Mononuclear cell (primary cell): ENCODE results near the gene CTNNA2. TPM values are rescaled to one million over a fixed set of nuclear protein-coding genes. Genes with fewer than 3 reads are reported as not detected.

Source experiments
- H3K27me3 ChIP-seq: 2 replicates; pipeline ENCODE4 v1.6.0; 2011; ENCODE audit warnings: low read length, control low read depth; ENCODE audit not compliant: insufficient read depth
- H3K4me1 ChIP-seq: 2 replicates; pipeline ENCODE4 v1.5.1; 2011; ENCODE audit warnings: mild to moderate bottlenecking, low read length, control low read depth; ENCODE audit not compliant: insufficient read depth
- H3K4me3 ChIP-seq: 2 replicates; pipeline ENCODE4 v1.5.1; 2011; ENCODE audit warnings: mild to moderate bottlenecking, low read length, moderate library complexity
- H3K9me3 ChIP-seq: 2 replicates; pipeline ENCODE4 v1.5.1; 2011; ENCODE audit warnings: low read depth, mild to moderate bottlenecking, control low read depth, low read length
- total RNA-seq: library from RNA; depleted of rRNA; stranded (reverse); fragments of >200 nt; gene quantifications from one replicate; pipeline ENCODE4 v1.2.3, GENCODE V29; 2012

Gene CTNNA2
- total RNA-seq, 1 donor: not detected

- Histone ChIP-seq H3K27me3 (no peaks in the 10 kb centered on the region), H3K4me3 (no peak overlapping the region), H3K9me3 (no peaks in the 10 kb centered on the region), H3K4me1 (no peaks in the 10 kb centered on the region)
Observed at GRCh38 chr2:79630972-79631557, 118.2 kb downstream of the CTNNA2 start.

GRCh38 chr2:79638410-79638809 is 125.6 kb downstream of the CTNNA2 start:
- Histone ChIP-seq H3K4me1 (no peaks in the 10 kb centered on the region), H3K27me3 (no peaks in the 10 kb centered on the region), H3K9me3 (no peaks in the 10 kb centered on the region), H3K4me3 (no peak overlapping the region)

GRCh38 chr2:79638954-79639353 is 126.1 kb downstream of the CTNNA2 start:
- no peaks in the 10 kb centered on the region for H3K27me3 ChIP-seq
- H3K4me1 ChIP-seq: no peaks in the 10 kb centered on the region
- H3K4me3 ChIP-seq: no peak overlapping the region
- no peaks in the 10 kb centered on the region for H3K9me3 ChIP-seq

GRCh38 chr2:79640001-79640400 is 127.2 kb downstream of the CTNNA2 start:
- Histone ChIP-seq H3K4me3 (no peak overlapping the region), H3K4me1 (no peaks in the 10 kb centered on the region), H3K27me3 (no peaks in the 10 kb centered on the region), H3K9me3 (no peaks in the 10 kb centered on the region)

GRCh38 chr2:79649531-79649930 is 136.7 kb downstream of the CTNNA2 start:
- H3K9me3 ChIP-seq: no peaks in the 10 kb centered on the region
- no peaks in the 10 kb centered on the region for H3K4me1 ChIP-seq
- no peaks in the 10 kb centered on the region for H3K27me3 ChIP-seq
- no peak overlapping the region for H3K4me3 ChIP-seq

GRCh38 chr2:79660557-79660956 is 147.7 kb downstream of the CTNNA2 start:
- Histone ChIP-seq H3K4me3 (no peak overlapping the region), H3K27me3 (no peaks in the 10 kb centered on the region), H3K4me1 (no peaks in the 10 kb centered on the region), H3K9me3 (no peaks in the 10 kb centered on the region)

GRCh38 chr2:79665091-79665490 is 152.2 kb downstream of the CTNNA2 start:
- H3K4me3 ChIP-seq: no peak overlapping the region

GRCh38 chr2:79666430-79666829 is 153.6 kb downstream of the CTNNA2 start:
- H3K4me3 ChIP-seq: no peak overlapping the region
- peaks cover 5% of the 10 kb centered on the region for H3K9me3 ChIP-seq
- no peaks in the 10 kb centered on the region for H3K4me1 ChIP-seq
- H3K27me3 ChIP-seq: no peaks in the 10 kb centered on the region

More at GRCh38 chr2:79665091-79665490, 152.2 kb downstream of the CTNNA2 start:
- Histone ChIP-seq H3K9me3 (peaks cover 5% of the 10 kb centered on the region), H3K27me3 (no peaks in the 10 kb centered on the region), H3K4me1 (no peaks in the 10 kb centered on the region)

- Histone ChIP-seq H3K4me3 (no peak overlapping the region), H3K27me3 (no peaks in the 10 kb centered on the region), H3K9me3 (peaks cover 5% of the 10 kb centered on the region), H3K4me1 (no peaks in the 10 kb centered on the region)
Observed at GRCh38 chr2:79669714-79670113, 156.9 kb downstream of the CTNNA2 start.

GRCh38 chr2:79670198-79670597 is 157.3 kb downstream of the CTNNA2 start:
- Histone ChIP-seq H3K9me3 (peaks cover 5% of the 10 kb centered on the region), H3K4me1 (no peaks in the 10 kb centered on the region), H3K4me3 (no peak overlapping the region), H3K27me3 (no peaks in the 10 kb centered on the region)

GRCh38 chr2:79686884-79687283 is 174.0 kb downstream of the CTNNA2 start:
- no peaks in the 10 kb centered on the region for H3K9me3 ChIP-seq
- no peaks in the 10 kb centered on the region for H3K27me3 ChIP-seq
- H3K4me1 ChIP-seq: no peaks in the 10 kb centered on the region
- no peak overlapping the region for H3K4me3 ChIP-seq

GRCh38 chr2:79695248-79695647 is 182.4 kb downstream of the CTNNA2 start:
- H3K4me1 ChIP-seq: no peaks in the 10 kb centered on the region
- H3K27me3 ChIP-seq: no peaks in the 10 kb centered on the region
- H3K4me3 ChIP-seq: no peak overlapping the region
- no peaks in the 10 kb centered on the region for H3K9me3 ChIP-seq

- Histone ChIP-seq H3K4me1 (no peaks in the 10 kb centered on the region), H3K4me3 (no peak overlapping the region), H3K9me3 (no peaks in the 10 kb centered on the region), H3K27me3 (no peaks in the 10 kb centered on the region)
Observed at GRCh38 chr2:79697200-79697599, 184.3 kb downstream of the CTNNA2 start.

GRCh38 chr2:79700651-79701050 is 187.8 kb downstream of the CTNNA2 start:
- H3K9me3 ChIP-seq: no peaks in the 10 kb centered on the region
- no peaks in the 10 kb centered on the region for H3K27me3 ChIP-seq
- H3K4me3 ChIP-seq: no peak overlapping the region

GRCh38 chr2:79702905-79703304 is 190.1 kb downstream of the CTNNA2 start:
- H3K4me1 ChIP-seq: no peaks in the 10 kb centered on the region
- H3K27me3 ChIP-seq: no peaks in the 10 kb centered on the region
- no peaks in the 10 kb centered on the region for H3K9me3 ChIP-seq
- H3K4me3 ChIP-seq: no peak overlapping the region

More at GRCh38 chr2:79700651-79701050, 187.8 kb downstream of the CTNNA2 start:
- no peaks in the 10 kb centered on the region for H3K4me1 ChIP-seq

- Histone ChIP-seq H3K4me1 (no peaks in the 10 kb centered on the region), H3K4me3 (no peak overlapping the region), H3K27me3 (no peaks in the 10 kb centered on the region), H3K9me3 (no peaks in the 10 kb centered on the region)
Observed at GRCh38 chr2:79711098-79711497, 198.2 kb downstream of the CTNNA2 start.
